GM23338 (cell line): ENCODE measurements around the gene NUDC.

Experiments used
- CREB1 ChIP-seq: fragments of 250-450 bp; sonication (Bioruptor Pico); IDR thresholded peaks from 2 replicates; pipeline ENCODE4 v1.5.0; 2020; ENCODE audit warnings: low read depth, mild to moderate bottlenecking, moderate library complexity
- EZH2 ChIP-seq: fragments of 200-600 bp; sonication (generic); IDR thresholded peaks from one replicate; pipeline ENCODE4 v1.8.0; 2017; ENCODE audit warnings: antibody characterized with exemption, mild to moderate bottlenecking, low read depth; ENCODE audit not compliant: unreplicated experiment
- EZH2phosphoT487 ChIP-seq: fragments of 200-600 bp; sonication (generic); IDR thresholded peaks from one replicate; pipeline ENCODE4 v1.8.1; 2018; ENCODE audit warnings: antibody characterized with exemption; ENCODE audit not compliant: unreplicated experiment
- JUNB ChIP-seq: IDR thresholded peaks from one replicate; pipeline ENCODE4 v1.6.1; 2016; ENCODE audit warnings: antibody characterized with exemption; ENCODE audit not compliant: unreplicated experiment
- NANOG ChIP-seq: IDR thresholded peaks from 2 replicates; pipeline ENCODE4 v1.6.1; 2016; ENCODE audit warnings: antibody characterized with exemption, borderline replicate concordance
- POLR2AphosphoS5 ChIP-seq: IDR thresholded peaks from 2 replicates; pipeline ENCODE4 v1.6.1; 2016; ENCODE audit warnings: antibody characterized with exemption, low read depth
- ZNF114 ChIP-seq: fragments of 250-450 bp; sonication (Bioruptor Pico); IDR thresholded peaks from 2 replicates; pipeline ENCODE4 v1.5.0; 2020; ENCODE audit warnings: mild to moderate bottlenecking, moderate library complexity
- ZNF331 ChIP-seq: fragments of 250-450 bp; sonication (Bioruptor Pico); IDR thresholded peaks from 2 replicates; pipeline ENCODE4 v1.5.0; 2020; ENCODE audit warnings: low read depth, mild to moderate bottlenecking, moderate library complexity
- TF ChIP-seq, protein P1 (sequence below), 2 experiments: fragments of 200-600 bp in 1 of 2; sonication (generic) in 1 of 2; conservative IDR thresholded peaks; 2 replicates each; pipeline versions ENCODE4 v1.5.1 to v1.6.1; 2016 to 2017; ENCODE audit warnings: antibody characterized with exemption in 2 of 2, low read depth in 2 of 2, mild to moderate bottlenecking in 2 of 2, moderate library complexity in 1 of 2
- TF ChIP-seq, protein P2 (sequence below): IDR thresholded peaks from 2 replicates; pipeline ENCODE4 v1.6.1; 2016; ENCODE audit warnings: antibody characterized with exemption
- TF ChIP-seq, protein P3 (sequence below): IDR thresholded peaks from one replicate; pipeline ENCODE4 v1.6.1; 2018; ENCODE audit warnings: antibody characterized with exemption; ENCODE audit not compliant: unreplicated experiment

DNA sequence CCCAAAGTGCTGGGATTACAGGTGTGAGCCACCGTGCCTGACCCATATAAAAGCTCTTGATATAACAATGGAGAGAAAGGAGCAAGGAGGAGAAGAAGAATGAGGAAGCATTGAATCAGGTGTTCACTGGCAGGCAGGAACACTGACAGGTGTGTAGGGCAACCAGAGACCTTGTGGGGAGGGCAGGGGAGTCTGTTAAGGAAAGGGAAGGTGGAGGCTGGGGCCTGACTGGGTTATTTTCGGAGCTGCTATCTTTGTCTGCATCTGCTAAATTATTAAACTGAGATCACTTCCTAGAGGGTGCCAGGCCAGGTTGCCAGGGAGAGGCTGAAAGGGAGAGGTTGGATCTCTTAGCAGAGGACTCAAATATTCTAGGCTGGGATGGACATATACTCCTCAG, 65.1 kb downstream of the NUDC start:
- no peak for TF ChIP-seq POLR2AphosphoS5
- TF ChIP-seq EZH2: no peak
- TF ChIP-seq, protein P1, sequence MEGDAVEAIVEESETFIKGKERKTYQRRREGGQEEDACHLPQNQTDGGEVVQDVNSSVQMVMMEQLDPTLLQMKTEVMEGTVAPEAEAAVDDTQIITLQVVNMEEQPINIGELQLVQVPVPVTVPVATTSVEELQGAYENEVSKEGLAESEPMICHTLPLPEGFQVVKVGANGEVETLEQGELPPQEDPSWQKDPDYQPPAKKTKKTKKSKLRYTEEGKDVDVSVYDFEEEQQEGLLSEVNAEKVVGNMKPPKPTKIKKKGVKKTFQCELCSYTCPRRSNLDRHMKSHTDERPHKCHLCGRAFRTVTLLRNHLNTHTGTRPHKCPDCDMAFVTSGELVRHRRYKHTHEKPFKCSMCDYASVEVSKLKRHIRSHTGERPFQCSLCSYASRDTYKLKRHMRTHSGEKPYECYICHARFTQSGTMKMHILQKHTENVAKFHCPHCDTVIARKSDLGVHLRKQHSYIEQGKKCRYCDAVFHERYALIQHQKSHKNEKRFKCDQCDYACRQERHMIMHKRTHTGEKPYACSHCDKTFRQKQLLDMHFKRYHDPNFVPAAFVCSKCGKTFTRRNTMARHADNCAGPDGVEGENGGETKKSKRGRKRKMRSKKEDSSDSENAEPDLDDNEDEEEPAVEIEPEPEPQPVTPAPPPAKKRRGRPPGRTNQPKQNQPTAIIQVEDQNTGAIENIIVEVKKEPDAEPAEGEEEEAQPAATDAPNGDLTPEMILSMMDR (conservative IDR thresholded peaks at IDR 0.05; ENCODE audit: low read depth in 2 of 2): no peak
- no peak for TF ChIP-seq EZH2phosphoT487
- no peak for TF ChIP-seq NANOG
- no peak for TF ChIP-seq ZNF331
- TF ChIP-seq, protein P2, sequence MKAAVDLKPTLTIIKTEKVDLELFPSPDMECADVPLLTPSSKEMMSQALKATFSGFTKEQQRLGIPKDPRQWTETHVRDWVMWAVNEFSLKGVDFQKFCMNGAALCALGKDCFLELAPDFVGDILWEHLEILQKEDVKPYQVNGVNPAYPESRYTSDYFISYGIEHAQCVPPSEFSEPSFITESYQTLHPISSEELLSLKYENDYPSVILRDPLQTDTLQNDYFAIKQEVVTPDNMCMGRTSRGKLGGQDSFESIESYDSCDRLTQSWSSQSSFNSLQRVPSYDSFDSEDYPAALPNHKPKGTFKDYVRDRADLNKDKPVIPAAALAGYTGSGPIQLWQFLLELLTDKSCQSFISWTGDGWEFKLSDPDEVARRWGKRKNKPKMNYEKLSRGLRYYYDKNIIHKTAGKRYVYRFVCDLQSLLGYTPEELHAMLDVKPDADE: no peak
- TF ChIP-seq, protein P3, sequence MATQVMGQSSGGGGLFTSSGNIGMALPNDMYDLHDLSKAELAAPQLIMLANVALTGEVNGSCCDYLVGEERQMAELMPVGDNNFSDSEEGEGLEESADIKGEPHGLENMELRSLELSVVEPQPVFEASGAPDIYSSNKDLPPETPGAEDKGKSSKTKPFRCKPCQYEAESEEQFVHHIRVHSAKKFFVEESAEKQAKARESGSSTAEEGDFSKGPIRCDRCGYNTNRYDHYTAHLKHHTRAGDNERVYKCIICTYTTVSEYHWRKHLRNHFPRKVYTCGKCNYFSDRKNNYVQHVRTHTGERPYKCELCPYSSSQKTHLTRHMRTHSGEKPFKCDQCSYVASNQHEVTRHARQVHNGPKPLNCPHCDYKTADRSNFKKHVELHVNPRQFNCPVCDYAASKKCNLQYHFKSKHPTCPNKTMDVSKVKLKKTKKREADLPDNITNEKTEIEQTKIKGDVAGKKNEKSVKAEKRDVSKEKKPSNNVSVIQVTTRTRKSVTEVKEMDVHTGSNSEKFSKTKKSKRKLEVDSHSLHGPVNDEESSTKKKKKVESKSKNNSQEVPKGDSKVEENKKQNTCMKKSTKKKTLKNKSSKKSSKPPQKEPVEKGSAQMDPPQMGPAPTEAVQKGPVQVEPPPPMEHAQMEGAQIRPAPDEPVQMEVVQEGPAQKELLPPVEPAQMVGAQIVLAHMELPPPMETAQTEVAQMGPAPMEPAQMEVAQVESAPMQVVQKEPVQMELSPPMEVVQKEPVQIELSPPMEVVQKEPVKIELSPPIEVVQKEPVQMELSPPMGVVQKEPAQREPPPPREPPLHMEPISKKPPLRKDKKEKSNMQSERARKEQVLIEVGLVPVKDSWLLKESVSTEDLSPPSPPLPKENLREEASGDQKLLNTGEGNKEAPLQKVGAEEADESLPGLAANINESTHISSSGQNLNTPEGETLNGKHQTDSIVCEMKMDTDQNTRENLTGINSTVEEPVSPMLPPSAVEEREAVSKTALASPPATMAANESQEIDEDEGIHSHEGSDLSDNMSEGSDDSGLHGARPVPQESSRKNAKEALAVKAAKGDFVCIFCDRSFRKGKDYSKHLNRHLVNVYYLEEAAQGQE: no peak
- no peak for TF ChIP-seq CREB1 (CRISPR knock-in tag)
- TF ChIP-seq JUNB: no peak
- TF ChIP-seq ZNF114 (CRISPR knock-in tag): no peak
